Naive thymus-derived CD8-positive, alpha-beta T cell (primary cell): ENCODE measurements around the gene LCE2C. TPM values are rescaled to one million over a fixed set of nuclear protein-coding genes. Genes with fewer than 3 reads are reported as not detected.

ENCODE experiments used
- polyA plus RNA-seq, 3 donors: library from polyadenylated mRNA; unstranded; fragments of 300-500 nt; fragmentation: Illumina TruSeq; gene quantifications; one replicate each; pipeline ENCODE4 v1.2.3, GENCODE V29; 2021
- total RNA-seq, 8 experiments: library from RNA in 2 of 8; stranded (reverse) in 2 of 8; gene quantifications; one replicate each; pipeline ENCODE4 v1.2.3 and lab custom pipeline; 2021 to 2026

The LCE2C gene
- total and polyA plus RNA-seq, 5 experiments from 2014 or later = not detected

Other genes with a start within 250 kb of the LCE2C start
- not detected for gene LCE5A, start 164.5 kb upstream of the LCE2C start, total RNA-seq
- not detected for gene LCE5A, start 164.5 kb upstream of the LCE2C start, polyA plus RNA-seq
- not detected for gene CRCT1, start 160.8 kb upstream of the LCE2C start, total RNA-seq
- gene CRCT1, start 160.8 kb upstream of the LCE2C start, polyA plus RNA-seq = not detected
- not detected for gene LCE3E, start 108.5 kb upstream of the LCE2C start, total RNA-seq
- not detected for gene LCE3E, start 108.5 kb upstream of the LCE2C start, polyA plus RNA-seq
- not detected for gene LCE3D, start 94.8 kb upstream of the LCE2C start, total RNA-seq
- not detected for gene LCE3D, start 94.8 kb upstream of the LCE2C start, polyA plus RNA-seq
- not detected for gene LCE3C, start 75.0 kb upstream of the LCE2C start, total RNA-seq
- gene LCE3C, start 75.0 kb upstream of the LCE2C start, polyA plus RNA-seq = not detected
- not detected for gene LCE3B, start 61.5 kb upstream of the LCE2C start, total RNA-seq
- gene LCE3B, start 61.5 kb upstream of the LCE2C start, polyA plus RNA-seq = not detected
- gene LCE3A, start 52.2 kb upstream of the LCE2C start, total RNA-seq = not detected
- gene LCE3A, start 52.2 kb upstream of the LCE2C start, polyA plus RNA-seq = not detected
- not detected for gene LCE2D, start 11.9 kb upstream of the LCE2C start, total RNA-seq
- gene LCE2D, start 11.9 kb upstream of the LCE2C start, polyA plus RNA-seq = not detected
- not detected for gene LCE2B, start 10.8 kb downstream of the LCE2C start, total RNA-seq
- gene LCE2B, start 10.8 kb downstream of the LCE2C start, polyA plus RNA-seq = not detected
- gene LCE2A, start 23.1 kb downstream of the LCE2C start, total RNA-seq = not detected
- not detected for gene LCE2A, start 23.1 kb downstream of the LCE2C start, polyA plus RNA-seq
- gene LCE4A, start 32.9 kb downstream of the LCE2C start, total RNA-seq = not detected
- gene LCE4A, start 32.9 kb downstream of the LCE2C start, polyA plus RNA-seq = not detected
- not detected for gene KPRP, start 82.7 kb downstream of the LCE2C start, total RNA-seq
- gene KPRP, start 82.7 kb downstream of the LCE2C start, polyA plus RNA-seq = not detected
- gene LCE1F, start 99.9 kb downstream of the LCE2C start, total RNA-seq = not detected
- not detected for gene LCE1F, start 99.9 kb downstream of the LCE2C start, polyA plus RNA-seq
- not detected for gene LCE1E, start 111.0 kb downstream of the LCE2C start, total RNA-seq
- not detected for gene LCE1E, start 111.0 kb downstream of the LCE2C start, polyA plus RNA-seq
- not detected for gene LCE1D, start 121.4 kb downstream of the LCE2C start, total RNA-seq
- not detected for gene LCE1D, start 121.4 kb downstream of the LCE2C start, polyA plus RNA-seq
- gene LCE1C, start 131.4 kb downstream of the LCE2C start, total RNA-seq = not detected
- gene LCE1C, start 131.4 kb downstream of the LCE2C start, polyA plus RNA-seq = not detected
- not detected for gene LCE1B, start 136.7 kb downstream of the LCE2C start, total RNA-seq
- gene LCE1B, start 136.7 kb downstream of the LCE2C start, polyA plus RNA-seq = not detected
- gene LCE1A, start 152.2 kb downstream of the LCE2C start, total RNA-seq = not detected
- gene LCE1A, start 152.2 kb downstream of the LCE2C start, polyA plus RNA-seq = not detected
- not detected for gene LCE6A, start 167.6 kb downstream of the LCE2C start, total RNA-seq
- gene LCE6A, start 167.6 kb downstream of the LCE2C start, polyA plus RNA-seq = not detected
- gene LCE7A, start 184.7 kb downstream of the LCE2C start, total RNA-seq = not detected
- not detected for gene LCE7A, start 184.7 kb downstream of the LCE2C start, polyA plus RNA-seq
- not detected for gene SMCP, start 203.0 kb downstream of the LCE2C start, total RNA-seq
- gene SMCP, start 203.0 kb downstream of the LCE2C start, polyA plus RNA-seq = not detected
- not detected for gene IVL, start 233.3 kb downstream of the LCE2C start, total RNA-seq
- not detected for gene IVL, start 233.3 kb downstream of the LCE2C start, polyA plus RNA-seq